ENCODE data around the gene MGAT1.
A peak's percentile ranks its signal among the peaks of the same experiment; 100 is the strongest.
"Not testable (repeated sequence)": the region's sequence is repeated elsewhere in the genome, so short reads cannot be mapped to it uniquely, and the experiment has no call there.

MGAT1 gene

DNA sequence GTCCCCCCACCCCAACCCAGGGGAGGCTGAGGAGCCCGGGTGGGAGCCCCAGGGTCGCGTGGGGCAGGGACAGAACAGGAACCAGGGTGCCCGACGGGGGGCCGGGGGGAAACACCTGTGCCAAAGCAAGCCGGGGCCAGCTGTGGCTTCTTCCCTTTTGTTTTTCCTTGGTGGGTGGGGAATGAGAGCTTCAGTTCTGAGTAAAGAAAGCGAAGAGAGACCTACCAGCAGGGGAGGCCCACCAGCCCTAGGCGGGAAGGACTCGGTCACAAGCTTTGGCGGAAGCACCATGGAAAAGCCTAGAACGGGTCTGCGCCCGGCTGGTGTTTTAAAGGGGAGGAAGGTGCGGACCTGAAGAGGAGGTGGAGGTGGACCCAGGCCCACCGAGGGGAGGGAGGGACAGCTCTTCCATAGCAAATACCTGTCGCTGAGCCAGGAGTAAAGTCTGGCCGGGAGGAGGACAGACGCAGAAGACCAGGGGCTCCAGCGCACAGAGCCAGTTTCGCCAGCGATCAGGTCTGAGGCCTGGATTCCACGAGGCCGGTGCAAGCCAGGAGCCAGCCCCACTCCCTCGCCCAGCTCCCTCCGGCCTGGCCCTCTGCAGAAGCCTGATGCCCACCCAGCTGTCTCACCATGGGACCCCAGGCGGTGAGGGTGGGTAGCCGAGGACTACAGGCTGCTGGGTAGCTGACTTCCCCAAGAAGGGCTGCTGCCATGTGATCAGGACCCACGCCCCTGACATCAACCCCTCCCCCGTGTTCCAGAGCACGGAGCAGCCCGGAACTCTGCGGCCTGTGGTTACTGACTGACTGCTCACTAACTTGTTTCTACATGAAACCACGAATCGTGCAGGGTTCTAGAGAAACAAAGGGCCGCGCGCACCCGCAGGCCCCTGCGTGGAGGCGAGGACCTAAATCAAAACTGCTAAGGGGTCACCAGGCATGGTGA lies 849 bp upstream of the MGAT1 start:
- DNase-seq, result peak; percentile 84 to 89

DNA sequence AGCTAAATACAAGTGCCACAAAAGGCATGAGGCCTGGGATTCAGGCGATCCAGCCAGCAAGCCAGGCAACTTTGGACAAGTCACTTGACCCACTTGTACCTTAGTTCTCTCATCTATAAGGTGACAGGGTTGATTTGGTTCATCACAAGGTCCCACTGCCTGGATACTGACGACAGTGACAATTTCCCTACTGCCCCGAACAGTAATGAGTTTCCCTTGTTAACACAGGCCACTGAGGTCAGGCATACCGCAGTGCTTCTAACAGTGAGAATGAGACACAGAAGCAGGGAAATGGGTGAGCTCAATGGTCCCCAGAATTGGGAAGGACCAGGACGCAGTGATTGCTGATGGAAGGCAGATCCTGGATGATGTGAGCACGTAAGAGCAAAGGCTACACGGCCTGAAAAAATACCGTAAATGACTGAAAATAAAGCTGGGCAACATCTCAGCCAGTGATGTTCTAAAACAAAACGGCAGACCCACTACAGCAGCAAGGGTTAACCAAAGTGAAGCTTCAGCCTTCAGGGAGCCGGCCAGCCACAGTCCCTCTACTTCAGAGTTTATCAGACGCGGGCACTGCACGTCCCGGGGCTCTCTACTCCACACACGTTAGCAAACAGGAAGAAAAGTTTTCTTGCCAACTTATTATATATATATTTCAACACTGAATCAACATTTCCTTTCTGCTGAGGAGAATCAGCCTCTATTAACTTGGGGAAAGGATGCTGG lies 846 bp downstream of the MGAT1 start:
- no peak for DNase-seq

DNA sequence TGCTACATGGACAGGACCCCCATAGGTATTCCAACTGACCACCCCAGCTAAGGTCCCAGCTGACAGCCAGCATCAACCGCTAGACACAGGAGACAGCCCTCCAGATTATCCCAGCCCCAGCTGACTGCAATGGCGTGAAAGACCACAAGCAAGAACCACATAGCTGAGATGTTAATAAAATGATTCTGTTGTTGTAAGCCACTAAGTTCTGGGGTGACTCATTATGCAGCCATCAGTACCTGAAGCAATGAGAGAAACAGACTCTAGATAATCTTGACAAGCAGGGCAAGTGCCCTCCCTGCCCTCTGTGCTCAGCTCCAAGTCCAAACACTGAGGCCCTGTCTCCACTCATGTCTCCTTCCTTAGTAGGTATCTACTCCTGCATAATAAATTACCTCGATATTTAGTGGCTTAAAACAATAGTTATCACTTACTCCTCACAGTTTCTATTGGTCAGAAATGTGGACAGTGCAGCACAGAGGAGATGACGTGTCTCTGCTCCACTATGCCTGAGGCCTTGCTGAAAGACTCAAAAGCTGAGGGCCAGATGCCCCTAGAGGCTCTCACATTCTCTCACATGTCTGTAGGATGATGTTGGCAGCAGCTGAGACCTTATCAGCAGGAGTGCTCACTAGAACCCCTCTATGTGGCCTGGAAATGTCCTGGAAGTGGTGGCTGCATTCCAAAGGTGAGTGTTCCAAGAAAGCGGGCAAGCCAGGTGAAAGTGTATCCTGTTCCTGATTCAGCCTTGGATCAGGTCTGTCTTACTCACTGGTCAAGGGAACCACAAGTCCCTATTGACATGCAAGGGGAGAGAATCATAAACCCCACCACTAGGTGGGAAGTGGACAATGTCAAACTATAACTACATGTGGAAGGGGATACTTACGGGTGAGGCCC lies 2.5 kb downstream of the MGAT1 start:
- DNase-seq, result no peak

DNA sequence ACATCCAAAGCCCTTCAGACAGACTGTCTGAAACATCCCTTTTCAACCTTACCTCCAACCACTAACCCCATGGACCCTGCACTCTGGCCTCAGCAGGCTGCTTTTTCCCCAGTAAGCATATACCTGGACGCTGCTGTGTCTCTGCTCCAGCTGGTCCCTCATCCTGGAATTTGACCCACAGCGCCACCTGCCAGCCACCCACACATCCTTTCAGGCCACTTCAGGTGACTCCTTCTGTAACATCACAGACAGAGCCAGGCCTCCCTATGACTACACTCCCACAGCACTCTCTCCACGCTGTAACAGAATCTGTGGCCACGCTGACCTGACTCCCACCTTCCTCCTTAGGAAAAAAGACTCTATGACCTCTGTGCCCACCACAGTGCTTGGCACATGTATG lies 3.4 kb downstream of the MGAT1 start:
- no peak for DNase-seq

DNA sequence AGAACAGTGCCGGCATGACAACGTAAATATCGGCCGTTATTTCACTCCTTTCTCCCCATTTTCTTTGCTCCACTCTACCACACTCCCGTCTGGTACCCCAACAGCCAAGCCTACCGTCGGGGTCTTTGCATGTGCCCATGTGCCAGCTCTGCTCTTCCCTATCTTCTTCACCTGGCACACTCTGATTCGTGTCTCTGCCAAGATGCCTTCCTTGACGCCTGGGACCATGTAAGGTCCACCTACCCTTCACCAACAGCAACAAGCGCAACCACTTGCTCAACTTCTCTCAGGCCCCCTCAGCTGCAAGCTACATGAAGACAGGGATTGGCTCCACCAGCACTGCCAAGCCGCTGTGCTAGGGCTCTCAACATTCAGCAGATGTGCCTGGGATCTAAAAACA lies 4.4 kb downstream of the MGAT1 start:
- DNase-seq, result no peak

DNA sequence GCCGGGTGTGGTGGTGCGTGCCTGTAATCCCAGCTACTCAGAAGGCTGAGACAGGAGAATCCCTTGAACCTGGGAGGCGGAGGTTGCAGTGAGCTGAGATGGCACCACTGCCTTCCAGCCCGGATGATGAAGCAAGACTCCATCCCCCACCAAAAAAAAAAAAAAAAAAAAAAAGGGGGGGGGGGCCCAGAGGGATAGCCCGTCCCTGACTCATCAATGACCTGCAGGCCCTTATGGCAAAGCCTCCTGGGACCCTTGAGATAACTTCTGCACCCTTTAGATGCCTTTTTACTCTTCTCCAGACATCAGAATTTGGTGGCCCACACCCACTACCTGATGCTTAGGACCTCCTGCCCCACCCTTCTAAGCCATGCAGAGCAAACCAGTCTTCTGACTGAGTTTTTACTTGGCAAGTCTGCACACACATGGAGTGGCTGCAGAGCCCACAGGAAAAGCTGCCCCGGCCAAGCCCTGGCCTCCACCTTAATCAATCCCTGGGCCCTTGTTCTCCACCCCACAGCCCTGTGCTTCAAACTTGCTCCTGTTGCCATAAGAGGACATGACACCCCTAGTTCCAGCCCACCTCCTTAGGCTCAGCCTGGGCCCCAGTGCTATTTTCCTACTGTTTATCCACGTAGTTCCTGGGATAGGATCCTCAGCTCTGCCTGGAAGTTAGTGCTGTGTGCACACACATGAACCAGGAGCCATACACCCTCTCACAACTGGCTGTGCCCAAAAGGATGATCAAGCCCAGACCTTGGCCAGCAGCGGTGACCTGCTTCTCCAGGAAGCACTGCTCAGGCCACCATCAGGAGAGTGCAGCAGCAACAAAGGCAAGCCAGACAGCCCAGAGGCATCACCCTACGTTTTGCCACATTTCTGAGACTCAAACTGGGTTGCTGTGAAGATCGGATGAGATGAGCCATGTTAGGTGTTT lies 5.1 kb downstream of the MGAT1 start:
- DNase-seq, result no peak

DNA sequence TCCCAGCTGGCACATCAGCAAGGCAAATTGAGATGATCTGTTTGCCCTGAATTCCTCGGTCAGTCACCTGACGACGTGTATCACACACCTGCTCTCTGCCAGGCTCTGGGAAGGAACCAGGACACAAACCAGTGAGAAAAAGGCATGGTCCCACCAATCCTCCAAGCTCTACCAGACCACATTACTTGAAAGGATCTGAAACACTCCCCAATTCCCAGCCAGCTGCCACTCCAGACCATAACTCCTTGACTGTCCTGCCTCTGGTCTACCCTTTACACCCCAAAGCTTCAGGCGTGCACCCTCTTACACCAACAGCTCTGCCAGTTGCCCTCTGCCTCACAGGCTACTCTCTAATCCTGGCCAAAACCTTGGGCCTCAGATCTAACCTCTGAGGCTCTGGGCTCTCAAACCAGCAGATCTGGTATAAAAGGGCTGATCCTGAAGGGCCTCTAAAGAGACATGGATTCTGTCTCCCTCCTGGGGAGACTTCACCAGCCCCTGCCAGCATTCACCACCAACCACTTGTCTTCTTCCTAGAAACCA lies 6.8 kb downstream of the MGAT1 start:
- DNase-seq, result no peak

DNA sequence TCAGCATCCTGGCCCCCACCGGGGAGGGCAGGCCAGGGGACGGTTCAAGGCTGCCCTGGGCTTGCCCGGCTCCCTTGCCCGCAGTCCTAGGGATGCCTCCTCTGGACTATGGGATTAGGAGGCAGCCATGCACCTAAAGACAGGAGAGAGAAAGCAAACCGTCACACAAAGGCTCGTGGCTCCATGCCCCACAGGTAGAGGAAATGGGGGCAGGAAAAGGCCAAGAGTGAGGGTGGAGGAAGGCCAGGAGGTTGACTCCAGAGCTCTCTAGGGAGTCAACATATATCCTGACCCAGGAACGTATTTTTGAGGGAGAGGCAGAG lies 9.7 kb downstream of the MGAT1 start:
- DNase-seq, result no peak

DNA sequence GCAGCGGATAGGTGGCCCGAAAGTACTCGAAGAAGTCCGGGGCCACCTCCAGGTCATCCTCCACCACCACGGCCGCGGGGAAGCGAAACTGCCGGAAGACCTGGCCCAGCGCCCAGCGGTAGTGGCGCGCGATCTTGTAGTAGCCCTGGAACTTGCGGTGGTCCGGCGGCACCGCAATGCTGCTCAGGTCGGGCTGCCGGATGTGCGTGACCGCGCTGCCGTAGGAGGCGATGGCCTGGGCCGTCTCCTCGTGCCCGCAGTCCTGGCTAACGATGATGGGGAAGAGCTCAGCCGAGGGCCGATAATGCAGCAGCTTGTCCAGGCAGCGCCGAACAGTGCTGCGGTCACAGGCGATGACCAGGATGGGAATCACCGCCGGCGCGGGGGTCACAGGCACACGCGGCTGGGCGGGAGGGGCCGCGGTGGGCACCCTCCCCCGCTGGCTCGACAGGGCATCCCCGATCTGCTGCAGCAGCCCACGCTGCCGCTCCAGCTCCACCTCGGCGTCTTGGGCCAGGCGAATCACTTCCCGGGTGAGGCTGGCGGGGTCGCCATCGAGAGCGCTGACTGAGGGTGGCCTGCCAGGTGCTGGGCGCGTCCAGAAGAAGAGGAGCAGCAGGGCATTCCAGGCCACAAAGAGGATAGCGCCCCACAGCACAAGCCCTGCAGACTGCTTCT lies 10.2 kb downstream of the MGAT1 start:
- DNase-seq, result no peak

DNA sequence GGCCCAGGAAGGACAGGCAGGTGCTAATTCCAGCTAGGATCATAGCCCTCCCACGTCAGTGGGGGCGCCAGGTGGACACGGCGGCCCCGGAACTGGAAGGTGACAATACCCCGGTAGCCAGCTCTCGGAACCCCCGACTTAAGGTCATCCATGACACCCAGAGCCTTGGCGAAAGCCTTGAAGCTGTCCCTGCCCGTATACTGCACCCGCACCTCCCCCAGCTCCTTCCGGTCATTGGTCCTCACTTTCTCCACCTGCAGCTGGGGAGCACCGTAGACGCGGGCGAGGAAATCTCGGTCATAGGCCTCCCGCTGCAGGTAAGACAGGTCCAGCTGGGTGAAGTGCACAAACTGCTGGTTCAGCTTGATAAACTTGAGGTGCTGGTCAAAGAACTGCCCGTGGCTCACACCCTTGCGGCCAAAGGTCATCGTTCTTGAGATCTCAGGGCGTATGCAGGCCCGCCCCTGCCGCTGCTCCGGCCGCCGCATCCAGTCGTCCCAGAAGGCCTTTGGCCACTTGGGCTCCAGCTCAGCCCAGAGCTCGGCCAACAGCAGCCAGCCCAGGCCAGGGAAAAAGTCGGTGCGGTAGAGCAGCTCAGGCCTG lies 10.9 kb downstream of the MGAT1 start:
- no peak for DNase-seq

DNA sequence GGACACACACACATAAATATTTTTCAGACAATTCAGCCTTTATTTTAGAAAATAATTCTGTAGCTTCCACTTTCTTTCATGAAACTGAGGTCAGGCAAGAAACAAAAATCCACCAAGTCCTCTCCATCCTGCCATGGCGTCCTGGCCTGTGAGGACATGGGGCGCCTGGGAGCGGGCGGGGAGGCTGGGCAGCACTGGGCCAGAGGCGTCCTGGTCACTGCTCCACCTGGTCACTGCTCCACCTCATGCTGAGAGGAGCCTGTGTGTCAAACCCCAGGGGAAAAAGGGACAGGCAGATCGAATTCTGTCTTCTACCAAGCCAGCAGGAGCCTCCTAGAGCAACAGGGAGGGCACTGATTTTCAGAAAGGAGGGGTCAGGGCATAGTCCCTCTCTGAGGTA lies 12.1 kb downstream of the MGAT1 start:
- DNase-seq, result no peak

DNA sequence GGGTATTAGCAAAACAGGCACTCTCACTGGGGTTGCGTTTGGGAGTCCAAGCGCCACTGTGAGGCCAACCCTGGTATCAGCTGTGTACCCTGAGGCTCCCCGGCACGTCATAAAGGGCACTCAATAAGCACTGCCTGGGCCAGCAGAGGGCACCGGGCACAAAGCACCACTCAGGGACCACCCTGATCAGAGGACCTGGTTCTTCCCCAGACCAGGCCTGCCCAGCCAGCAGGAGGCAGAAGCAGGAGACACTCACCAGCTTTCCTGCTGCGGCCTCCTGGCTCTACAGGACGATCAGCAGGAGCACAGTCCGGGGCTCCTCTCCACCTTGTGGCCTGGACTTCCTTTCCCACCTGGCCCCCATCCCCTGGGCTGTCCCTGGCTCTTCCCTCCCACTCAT lies 12.6 kb downstream of the MGAT1 start:
- DNase-seq, result no peak

DNA sequence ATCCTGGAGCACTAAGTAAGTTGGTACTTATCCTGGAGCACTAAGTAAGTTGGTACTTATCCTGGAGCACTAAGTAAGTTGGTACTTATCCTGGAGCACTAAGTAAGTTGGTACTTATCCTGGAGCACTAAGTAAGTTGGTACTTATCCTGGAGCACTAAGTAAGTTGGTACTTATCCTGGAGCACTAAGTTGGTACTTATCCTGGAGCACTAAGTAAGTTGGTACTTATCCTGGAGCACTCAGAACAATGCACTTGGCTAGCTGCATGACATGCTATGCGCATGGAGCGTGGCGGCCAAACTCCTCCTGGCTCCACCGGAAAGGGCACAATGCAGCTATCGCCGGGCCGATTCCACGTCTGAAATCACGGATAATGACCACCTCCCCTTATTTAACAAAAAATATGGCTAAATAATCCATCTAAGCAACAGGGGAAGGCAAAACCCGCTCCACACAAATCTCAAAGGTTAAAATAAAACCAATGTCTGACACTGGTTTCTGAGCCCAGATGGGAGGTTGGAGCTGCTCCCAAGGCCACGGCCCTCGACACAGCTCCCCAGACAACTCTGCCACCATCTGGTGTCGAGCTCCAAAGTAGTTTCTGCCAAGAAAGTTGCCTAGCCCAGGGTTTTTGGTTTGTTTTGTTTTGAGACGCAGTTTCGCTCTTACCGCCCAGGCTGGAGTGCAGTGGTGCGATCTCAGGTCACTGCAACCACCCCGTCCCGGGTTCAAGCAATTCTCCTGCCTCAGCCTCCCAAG lies 13.8 kb downstream of the MGAT1 start:
- DNase-seq, result not testable (repeated sequence)

DNA sequence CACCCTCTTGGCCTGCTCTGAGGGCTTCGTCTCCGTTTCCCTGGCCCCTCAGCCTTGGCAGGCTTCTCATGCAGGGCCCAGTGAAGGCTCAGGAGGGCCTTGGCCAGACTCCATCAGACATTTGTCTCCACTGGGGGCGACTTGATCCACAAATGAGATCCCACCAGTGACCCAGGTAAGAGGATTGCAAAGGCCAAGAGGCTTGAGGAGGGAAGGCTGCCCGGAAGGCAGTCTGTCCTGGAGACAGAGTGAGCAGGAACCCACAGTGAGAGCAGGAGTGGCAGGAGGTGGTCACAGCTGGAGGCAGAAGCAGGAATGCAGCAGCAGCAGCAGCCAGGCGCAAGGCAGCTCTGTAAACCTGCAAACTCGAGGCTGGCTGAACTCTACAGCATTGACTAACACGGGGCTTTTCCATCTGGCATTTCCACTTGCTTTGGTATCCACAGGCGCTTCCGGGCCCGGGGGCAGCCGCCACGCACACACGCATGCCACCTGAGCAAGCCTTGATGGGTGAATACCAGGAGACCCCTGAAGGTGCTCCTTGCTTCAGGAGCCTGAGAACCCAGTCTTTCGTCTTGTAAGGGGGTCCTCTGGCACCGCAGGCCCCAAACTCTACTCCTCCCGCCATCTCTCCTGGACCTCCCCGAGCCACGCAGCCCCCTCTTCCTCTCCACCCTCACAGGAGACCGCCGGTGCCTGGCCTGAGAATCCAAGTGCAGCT lies 14.7 kb downstream of the MGAT1 start:
- DNase-seq, result no peak

DNA sequence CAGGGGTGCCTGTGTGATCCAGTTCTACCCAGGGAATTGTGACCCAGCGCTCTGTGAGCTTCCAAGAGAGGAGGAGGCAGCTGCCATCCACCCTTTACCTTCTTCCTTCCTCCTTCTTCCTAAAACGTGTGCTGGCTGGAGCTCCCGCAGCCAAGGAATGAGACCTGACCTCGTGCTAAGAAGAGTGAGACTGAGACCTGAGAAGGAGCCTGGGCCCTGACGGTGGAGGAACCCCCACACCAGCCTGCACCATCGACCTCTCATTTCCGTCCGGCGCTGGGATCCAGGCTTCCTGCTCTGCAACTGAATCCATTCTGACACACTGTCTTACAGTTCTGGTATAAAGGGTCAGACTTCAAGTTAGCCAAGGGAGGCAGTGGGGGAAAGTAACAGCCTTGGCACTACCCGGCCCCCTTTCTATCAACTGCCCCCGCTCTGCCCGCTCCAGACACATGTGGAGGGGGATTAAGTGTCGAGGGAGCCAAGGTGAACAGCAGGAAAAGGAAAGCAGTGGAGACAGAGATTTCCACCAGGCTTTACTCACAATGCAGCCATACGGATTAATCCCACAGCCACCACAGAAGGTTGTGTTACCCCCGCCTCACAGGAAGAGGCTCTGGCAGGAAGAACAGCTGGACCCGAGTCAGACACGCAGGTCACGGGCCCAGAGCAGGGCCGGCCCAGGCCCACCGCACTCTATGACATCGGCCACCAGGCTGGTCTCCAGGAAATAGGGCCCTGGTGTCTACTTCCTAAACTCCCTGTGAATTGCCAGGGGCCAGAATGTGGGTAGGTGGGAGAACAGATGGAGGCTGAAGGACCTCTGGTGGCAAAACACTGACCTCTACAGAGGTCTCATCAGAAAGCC lies 15.8 kb downstream of the MGAT1 start:
- DNase-seq, result no peak

DNA sequence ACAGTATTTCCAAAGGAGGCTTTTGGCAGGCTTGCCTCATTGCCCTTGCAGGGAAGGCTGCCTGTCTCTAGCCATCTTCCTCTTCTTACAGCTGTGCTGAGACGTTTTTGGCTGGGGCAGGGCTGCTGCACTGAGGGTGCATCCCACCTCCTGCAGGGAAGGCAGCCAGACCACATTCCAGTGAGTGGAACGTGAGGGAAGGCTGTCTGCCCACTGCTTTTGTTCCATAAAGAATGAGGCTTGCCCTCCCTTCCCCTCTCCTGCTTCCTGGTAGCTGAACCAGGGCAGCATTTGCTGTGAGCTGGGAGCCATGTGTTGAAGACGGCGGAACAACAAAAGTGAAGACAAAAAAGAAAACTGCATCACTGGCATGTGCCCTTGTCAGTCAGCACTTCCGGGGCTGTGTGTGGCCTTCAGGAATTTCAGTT lies 16.8 kb downstream of the MGAT1 start:
- no peak for DNase-seq

DNA sequence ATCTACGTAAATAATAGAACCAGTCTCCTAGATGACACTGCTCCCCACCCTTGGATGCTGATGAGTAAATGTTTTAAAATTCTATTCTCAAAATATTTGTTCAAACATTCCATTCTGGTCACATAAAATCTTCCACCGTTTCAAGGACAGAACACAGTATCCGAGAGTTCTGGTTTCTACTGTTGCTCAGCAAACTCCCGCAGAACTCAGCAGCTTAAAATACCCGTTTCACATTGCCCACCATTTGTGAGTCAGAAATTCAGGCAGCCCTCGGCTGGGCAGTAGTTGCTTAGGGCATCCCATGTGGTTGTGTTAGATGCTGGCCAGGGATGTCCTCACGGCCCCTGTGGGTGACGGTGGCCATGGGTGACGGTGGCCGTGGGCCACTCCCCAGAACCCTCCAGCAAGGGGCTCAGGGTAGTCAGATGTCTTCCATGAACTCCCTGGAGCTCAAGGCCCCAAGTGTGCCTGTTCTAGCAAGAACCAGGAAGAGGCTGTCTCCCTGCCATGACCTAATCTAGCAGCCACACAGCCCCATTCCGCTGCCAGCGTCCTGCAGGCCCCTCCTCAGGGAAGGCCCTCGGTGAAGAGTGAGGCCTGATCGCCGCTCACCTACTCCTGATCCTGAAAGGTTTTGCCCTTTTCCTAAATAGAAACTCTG lies 17.4 kb downstream of the MGAT1 start:
- DNase-seq, result no peak

Data from inflammatory macrophage treated with lipopolysaccharide for 1 hour (primary cell).